Measurements from ENCODE around the gene COL4A4.

COL4A4 gene

GRCh38 chr2:227163998-227164762 lies at the start of gene COL4A4, which contains the start of gene COL4A3:
TSS of gene COL4A4 (minus strand) at chr2:227164205. CDS start at chr2:227147483, 16,722 bp downstream.
TSS of gene COL4A3 (plus strand) at chr2:227164624. CDS start at chr2:227164727, 103 bp downstream.
- H3K9me2 ChIP-seq (replicated peaks; ENCODE audit: insufficient read depth, low read length): no peaks in the 10 kb centered on the region
- TF ChIP-seq EZH2 (optimal IDR thresholded peaks at IDR 0.05; ENCODE audit: low read depth, low read length): no peak
- TF ChIP-seq, protein P1, sequence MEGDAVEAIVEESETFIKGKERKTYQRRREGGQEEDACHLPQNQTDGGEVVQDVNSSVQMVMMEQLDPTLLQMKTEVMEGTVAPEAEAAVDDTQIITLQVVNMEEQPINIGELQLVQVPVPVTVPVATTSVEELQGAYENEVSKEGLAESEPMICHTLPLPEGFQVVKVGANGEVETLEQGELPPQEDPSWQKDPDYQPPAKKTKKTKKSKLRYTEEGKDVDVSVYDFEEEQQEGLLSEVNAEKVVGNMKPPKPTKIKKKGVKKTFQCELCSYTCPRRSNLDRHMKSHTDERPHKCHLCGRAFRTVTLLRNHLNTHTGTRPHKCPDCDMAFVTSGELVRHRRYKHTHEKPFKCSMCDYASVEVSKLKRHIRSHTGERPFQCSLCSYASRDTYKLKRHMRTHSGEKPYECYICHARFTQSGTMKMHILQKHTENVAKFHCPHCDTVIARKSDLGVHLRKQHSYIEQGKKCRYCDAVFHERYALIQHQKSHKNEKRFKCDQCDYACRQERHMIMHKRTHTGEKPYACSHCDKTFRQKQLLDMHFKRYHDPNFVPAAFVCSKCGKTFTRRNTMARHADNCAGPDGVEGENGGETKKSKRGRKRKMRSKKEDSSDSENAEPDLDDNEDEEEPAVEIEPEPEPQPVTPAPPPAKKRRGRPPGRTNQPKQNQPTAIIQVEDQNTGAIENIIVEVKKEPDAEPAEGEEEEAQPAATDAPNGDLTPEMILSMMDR (IDR thresholded peaks at IDR 0.05; ENCODE audit: low read length): no peak
- no peak for TF ChIP-seq EZH2phosphoT487 (IDR thresholded peaks at IDR 0.05; ENCODE audit: low read length)
- H3K4me1 ChIP-seq (ENCODE audit: low read length): peaks cover 30% of the 10 kb centered on the region
- H2AFZ ChIP-seq (ENCODE audit: low read length): peak within 1 kb of the TSS; percentile 95
- H3K9ac ChIP-seq (ENCODE audit: low read length): peak within 1 kb of the TSS; percentile 92
- no peaks in the 10 kb centered on the region for H4K20me1 ChIP-seq (ENCODE audit: insufficient read depth, low read length)
- no peaks in the 10 kb centered on the region for H3K9me3 ChIP-seq (replicated peaks; ENCODE audit: insufficient read depth, low read length)
- H3K36me3 ChIP-seq (replicated peaks; ENCODE audit: insufficient read depth, low read length): no peaks in the 10 kb centered on the region
- peaks cover 55% of the 10 kb centered on the region for H3K79me2 ChIP-seq (ENCODE audit: low read length)
- DNase-seq: peak; percentile 81
- H3K27ac ChIP-seq (ENCODE audit: low read length): peak within 1 kb of the TSS; percentile 95
- no peaks in the 10 kb centered on the region for H3K27me3 ChIP-seq (replicated peaks; ENCODE audit: insufficient read depth, low read length)
- peaks cover 23% of the 10 kb centered on the region for H3F3A ChIP-seq (ENCODE audit: insufficient read depth, low read length)
- H3K4me3 ChIP-seq (ENCODE audit: low read length): peak within 1 kb of the TSS; percentile 98
- peak within 1 kb of the TSS; percentile 94 for H3K4me2 ChIP-seq (ENCODE audit: low read depth, low read length)

GRCh38 chr2:227207573-227207972 lies 43.6 kb upstream of the COL4A4 start:
- H3K9ac ChIP-seq (ENCODE audit: low read length): no peak overlapping the region
- H3K4me1 ChIP-seq (ENCODE audit: low read length): no peaks in the 10 kb centered on the region
- DNase-seq: no peak
- no peaks in the 10 kb centered on the region for H3K9me2 ChIP-seq (replicated peaks; ENCODE audit: insufficient read depth, low read length)
- no peak overlapping the region for H3K4me3 ChIP-seq (ENCODE audit: low read length)
- no peak overlapping the region for H3K4me2 ChIP-seq (ENCODE audit: low read depth, low read length)
- no peaks in the 10 kb centered on the region for H3K79me2 ChIP-seq (ENCODE audit: low read length)
- no peaks in the 10 kb centered on the region for H4K20me1 ChIP-seq (ENCODE audit: insufficient read depth, low read length)
- H3K27ac ChIP-seq (ENCODE audit: low read length): no peak overlapping the region
- no peaks in the 10 kb centered on the region for H3F3A ChIP-seq (ENCODE audit: insufficient read depth, low read length)
- TF ChIP-seq, protein P1 (IDR thresholded peaks at IDR 0.05; ENCODE audit: low read length): no peak
- TF ChIP-seq EZH2 (optimal IDR thresholded peaks at IDR 0.05; ENCODE audit: low read depth, low read length) (no peak), EZH2phosphoT487 (IDR thresholded peaks at IDR 0.05; ENCODE audit: low read length) (no peak)
- no peak overlapping the region for H2AFZ ChIP-seq (ENCODE audit: low read length)
- H3K36me3 ChIP-seq (replicated peaks; ENCODE audit: insufficient read depth, low read length): no peaks in the 10 kb centered on the region
- no peaks in the 10 kb centered on the region for H3K9me3 ChIP-seq (replicated peaks; ENCODE audit: insufficient read depth, low read length)
- no peaks in the 10 kb centered on the region for H3K27me3 ChIP-seq (replicated peaks; ENCODE audit: insufficient read depth, low read length)

DNA sequence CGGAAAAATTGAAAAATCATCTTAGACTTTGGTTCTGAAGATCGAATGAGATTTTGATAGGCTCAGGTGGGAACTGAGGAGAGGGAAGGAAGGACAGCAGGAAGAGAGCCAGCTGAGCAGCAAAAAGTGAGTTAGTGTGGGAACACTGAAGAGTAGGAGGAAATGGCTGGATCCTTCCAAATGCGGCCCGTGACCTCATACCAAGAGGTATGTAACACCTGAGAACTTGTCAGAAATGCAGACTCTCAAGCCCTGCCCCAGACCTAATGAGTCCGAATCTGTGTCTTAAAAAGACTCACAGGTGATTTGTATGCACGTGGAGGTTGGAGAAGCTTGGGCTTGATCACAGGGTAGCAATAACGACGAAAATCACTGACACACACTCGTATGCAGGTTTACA lies 42.4 kb upstream of the COL4A4 start:
- no peak for DNase-seq
- no peak for TF ChIP-seq EZH2phosphoT487 (IDR thresholded peaks at IDR 0.05; ENCODE audit: low read length)
- TF ChIP-seq, protein P1 (IDR thresholded peaks at IDR 0.05; ENCODE audit: low read length): no peak
- no peak for TF ChIP-seq EZH2 (optimal IDR thresholded peaks at IDR 0.05; ENCODE audit: low read depth, low read length)
- no peak overlapping the region for H3K4me2 ChIP-seq (ENCODE audit: low read depth, low read length)
- no peaks in the 10 kb centered on the region for H3K27me3 ChIP-seq (replicated peaks; ENCODE audit: insufficient read depth, low read length)
- H3K4me3 ChIP-seq (ENCODE audit: low read length): no peak overlapping the region
- H3K4me1 ChIP-seq (ENCODE audit: low read length): no peaks in the 10 kb centered on the region
- no peaks in the 10 kb centered on the region for H4K20me1 ChIP-seq (ENCODE audit: insufficient read depth, low read length)
- H3K36me3 ChIP-seq (replicated peaks; ENCODE audit: insufficient read depth, low read length): no peaks in the 10 kb centered on the region
- no peaks in the 10 kb centered on the region for H3K79me2 ChIP-seq (ENCODE audit: low read length)
- H3F3A ChIP-seq (ENCODE audit: insufficient read depth, low read length): no peaks in the 10 kb centered on the region
- no peak overlapping the region for H3K9ac ChIP-seq (ENCODE audit: low read length)
- no peak overlapping the region for H3K27ac ChIP-seq (ENCODE audit: low read length)
- no peaks in the 10 kb centered on the region for H3K9me2 ChIP-seq (replicated peaks; ENCODE audit: insufficient read depth, low read length)
- no peaks in the 10 kb centered on the region for H3K9me3 ChIP-seq (replicated peaks; ENCODE audit: insufficient read depth, low read length)
- no peak overlapping the region for H2AFZ ChIP-seq (ENCODE audit: low read length)
